K562 (cell line): ENCODE measurements around the gene GHR. TPM values are rescaled to one million over a fixed set of nuclear protein-coding genes. Genes with fewer than 3 reads are reported as not detected.

ENCODE experiments used
- ATAC-seq: fragments of 200-7000 bp; cut with Tn5 transposase; 3 replicates; pipeline ENCODE4 v1.9.1; 2020; ENCODE audit warnings: moderate library complexity
- BruUV-seq: library from RNA; stranded (reverse); fragments of 400-500 nt; replicated peaks from 2 replicates; lab custom pipeline; 2021; lab: Mats Ljungman, UMichigan
- CTCF ChIA-PET: fragments of 300-600 bp; formaldehyde crosslinking; extraction: SDS; loops from one replicate; lab custom pipeline; 2021; ENCODE audit warnings: low intra/inter-chr PET ratio; lab: Yijun Ruan, JAX
- POLR2A ChIA-PET: fragments of 300-600, 350-650 bp; sonication (Branson Sonifier 250); formaldehyde crosslinking; extraction: SDS; loops from one replicate; lab custom pipeline; 2021; ENCODE audit warnings: antibody characterized with exemption, inconsistent platforms; lab: Yijun Ruan, JAX
- DNase-seq, 4 experiments: peaks; one replicate each; pipeline versions ENCODE4 v3.0.0 to v3.0.0-alpha.2; 2011 to 2018; ENCODE audit warnings: low spot score in 3 of 4, mixed read lengths in 3 of 4; ENCODE audit errors: extremely low read depth in 1 of 4
- FAIRE-seq: peaks from 2 replicates; lab custom pipeline; 2011; peaks lifted over from hg19 to GRCh38; lab: Jason Lieb, UNC
- H2AFZ ChIP-seq: 2 replicates; pipeline ENCODE4 v1.6.0; 2011; ENCODE audit warnings: low read depth, low read length, control low read depth, inconsistent platforms
- H3K27ac ChIP-seq: fragments of 200-600 bp; 3 replicates; pipeline ENCODE4 v1.8.0; 2011; ENCODE audit warnings: low read depth, mild to moderate bottlenecking, control low read depth, inconsistent platforms, low read length, moderate library complexity, mixed read lengths; ENCODE audit errors: extremely low read depth
- H3K27me3 ChIP-seq, 2 experiments: fragments of 300-600 bp in 1 of 2; 2 replicates in 1 of 2; 3 replicates in 1 of 2; pipeline versions ENCODE4 v1.6.0 to v1.8.0; 2011; ENCODE audit warnings: inconsistent platforms in 2 of 2, low read length in 2 of 2, mild to moderate bottlenecking in 1 of 2, mixed read lengths in 1 of 2, moderate library complexity in 1 of 2; ENCODE audit not compliant: control insufficient read depth in 2 of 2, insufficient read depth in 2 of 2
- H3K36me3 ChIP-seq: fragments of 300-600 bp; 3 replicates; pipeline ENCODE4 v1.8.0; 2011; ENCODE audit warnings: mild to moderate bottlenecking, low read length, inconsistent platforms; ENCODE audit not compliant: control insufficient read depth, insufficient read depth
- H3K4me1 ChIP-seq, 2 experiments: fragments of 200-600 bp in 1 of 2; replicated peaks in 1 of 2; 2 replicates in 1 of 2; 3 replicates in 1 of 2; pipeline versions ENCODE4 v1.5.1 to v1.8.0; 2011; ENCODE audit warnings: inconsistent platforms in 2 of 2, low read length in 2 of 2, mild to moderate bottlenecking in 1 of 2, mixed read lengths in 1 of 2, moderate library complexity in 1 of 2; ENCODE audit not compliant: control insufficient read depth in 2 of 2, insufficient read depth in 2 of 2
- H3K4me2 ChIP-seq: 2 replicates; pipeline ENCODE4 v1.6.1; 2011; ENCODE audit warnings: low read length, control low read depth, inconsistent platforms, mixed read lengths; ENCODE audit not compliant: insufficient read depth
- H3K4me3 ChIP-seq: fragments of 200-600 bp; sonication (generic), shearing (Covaris generic); 2 replicates; pipeline ENCODE4 v1.5.1; 2016; ENCODE audit warnings: control low read depth, inconsistent platforms
- H3K79me2 ChIP-seq: fragments of 200-600 bp; 3 replicates; pipeline ENCODE4 v1.8.0; 2011; ENCODE audit warnings: low read length, inconsistent platforms; ENCODE audit not compliant: control insufficient read depth, insufficient read depth
- H3K9ac ChIP-seq, 2 experiments: 2 replicates each; pipeline versions ENCODE4 v1.6.0 to v1.6.1; 2011; ENCODE audit warnings: low read depth in 2 of 2, low read length in 2 of 2, control low read depth in 1 of 2, inconsistent platforms in 1 of 2, mild to moderate bottlenecking in 1 of 2, mixed read lengths in 1 of 2; ENCODE audit not compliant: insufficient read depth in 1 of 2
- H3K9me1 ChIP-seq: one replicate; pipeline ENCODE4 v1.6.0; 2011; ENCODE audit warnings: inconsistent platforms, mild to moderate bottlenecking, low read length, moderate library complexity; ENCODE audit not compliant: control insufficient read depth, insufficient read depth
- H3K9me3 ChIP-seq: replicated peaks from 2 replicates; pipeline ENCODE4 v1.5.1; 2011; ENCODE audit warnings: low read depth, low read length, inconsistent platforms; ENCODE audit not compliant: control insufficient read depth, insufficient read depth
- H4K20me1 ChIP-seq: replicated peaks from 2 replicates; pipeline ENCODE4 v1.6.1; 2011; ENCODE audit warnings: low read length, inconsistent platforms, mixed read lengths; ENCODE audit not compliant: control insufficient read depth, insufficient read depth
- CBFB ChIP-seq: sonication (generic); formaldehyde crosslinking; IDR thresholded peaks from 2 replicates; pipeline ENCODE4 v1.4.0; 2020; ENCODE audit warnings: mild to moderate bottlenecking, missing genetic modification reagents
- DIDO1 ChIP-seq: fragments of 450-650 bp; IDR thresholded peaks from 2 replicates; pipeline ENCODE4 v1.6.1; 2016; ENCODE audit warnings: low read depth, missing biosample characterization, missing genetic modification characterization
- ERF ChIP-seq: fragments of 450-650 bp; formaldehyde crosslinking; IDR thresholded peaks from 2 replicates; pipeline ENCODE4 v1.4.0; 2020; ENCODE audit warnings: mild to moderate bottlenecking, mixed read lengths
- ETS2 ChIP-seq: IDR thresholded peaks from 2 replicates; pipeline ENCODE4 v1.6.1; 2016; ENCODE audit warnings: borderline replicate concordance, missing genetic modification characterization, mild to moderate bottlenecking, moderate library complexity, missing compliant biosample characterization; ENCODE audit not compliant: poor library complexity, severe bottlenecking
- FOXK1 ChIP-seq: sonication (generic); formaldehyde crosslinking; IDR thresholded peaks from 2 replicates; pipeline ENCODE4 v1.8.0; 2022; ENCODE audit warnings: missing genetic modification reagents, mild to moderate bottlenecking, borderline replicate concordance
- MAFF ChIP-seq: IDR thresholded peaks from 2 replicates; pipeline ENCODE4 v1.6.1; 2012; ENCODE audit warnings: low read length, improper control_type of control experiment
- MAFG ChIP-seq: fragments of 450-650 bp; conservative IDR thresholded peaks from 2 replicates; pipeline ENCODE4 v1.6.1; 2016; ENCODE audit warnings: missing genetic modification characterization, missing compliant biosample characterization
- NCOA1 ChIP-seq: fragments of 450-650 bp; IDR thresholded peaks from 2 replicates; pipeline ENCODE4 v1.6.1; 2016; ENCODE audit warnings: low read depth
- STAG1 ChIP-seq: sonication (generic); formaldehyde crosslinking; IDR thresholded peaks from 2 replicates; pipeline ENCODE4 v1.5.0; 2020; ENCODE audit warnings: missing genetic modification reagents, borderline replicate concordance
- ZBTB7A ChIP-seq: IDR thresholded peaks from 2 replicates; pipeline ENCODE4 v1.6.1; 2011; ENCODE audit warnings: low read depth, mild to moderate bottlenecking, low read length, moderate library complexity, borderline replicate concordance; ENCODE audit not compliant: control insufficient read depth
- ZFP36 ChIP-seq: fragments of 150-350 bp; IDR thresholded peaks from 2 replicates; pipeline ENCODE4 v1.6.1; 2018; ENCODE audit warnings: low read length, low read depth; ENCODE audit not compliant: partially characterized antibody
- ZNF347 ChIP-seq: fragments of 450-650 bp; formaldehyde crosslinking; IDR thresholded peaks from 2 replicates; pipeline ENCODE4 v1.4.0; 2020; ENCODE audit warnings: low read depth, mild to moderate bottlenecking, moderate library complexity
- WGBS: fragments of 100-300 bp; shearing (Covaris generic); methylation state at CpG from one replicate; pipeline ENCODE4 v1.1.6; 2016; ENCODE audit warnings: low coverage, mixed read lengths; ENCODE audit not compliant: insufficient coverage; ENCODE audit errors: missing lambda C conversion rate; 5-methylcytosine and 5-hydroxymethylcytosine counted together
- in situ Hi-C: fragments of 300-500 bp; cut with MboI; formaldehyde crosslinking; loops from 4 replicates; pipeline ENCODE4 v1.15.0; 2018; ENCODE audit warnings: inconsistent platforms, mixed read lengths
- intact Hi-C: fragments of 100-400 bp; cut with micrococcal nuclease; formaldehyde crosslinking; loops from 2 replicates; pipeline ENCODE4 v1.14.2; 2022
- polyA plus RNA-seq, 8 experiments: library from polyadenylated mRNA; depleted of rRNA in 4 of 8; stranded (reverse) in 5 of 8; unstranded in 3 of 8; fragments of >200 nt; fragmentation: Nextera tagmentation in 2 of 8; fragmentation: Illumina TruSeq in 1 of 8; extraction: Ambion mirVana in 2 of 8; extraction: Trizol in 1 of 8; gene quantifications; 2 replicates each; pipeline versions ENCODE4 v1.2.1 to v1.2.3, GENCODE V29; 2011 to 2014; ENCODE audit warnings: inconsistent platforms in 1 of 8, missing spikeins in 1 of 8
- total RNA-seq, 7 experiments: library from RNA; depleted of rRNA in 6 of 7; stranded (reverse); fragments of >200 nt in 6 of 7; fragmentation: Illumina TruSeq in 2 of 7; extraction: Trizol in 2 of 7; gene quantifications; 2 replicates each; pipeline versions ENCODE4 v1.2.1 to v1.2.3, GENCODE V29; 2011 to 2021; ENCODE audit warnings: low replicate concordance in 1 of 7
- TF ChIP-seq, protein P1 (sequence below): IDR thresholded peaks from 2 replicates; pipeline ENCODE4 v1.6.1; 2016; ENCODE audit warnings: missing genetic modification characterization, missing compliant biosample characterization
- TF ChIP-seq, protein P2 (sequence below): fragments of 250-450 bp; sonication (Bioruptor Pico); IDR thresholded peaks from 2 replicates; pipeline ENCODE4 v1.5.0; 2020; ENCODE audit warnings: mild to moderate bottlenecking
- TF ChIP-seq, protein P3 (sequence below): fragments of 450-650 bp; IDR thresholded peaks from 2 replicates; pipeline ENCODE4 v1.7.0; 2016; ENCODE audit warnings: borderline replicate concordance
- TF ChIP-seq, protein P4 (sequence below), 2 experiments: fragments of 200-800 bp in 1 of 2; sonication (Bioruptor generic) in 1 of 2; sonication (generic) in 1 of 2; formaldehyde crosslinking in 1 of 2; IDR thresholded peaks in 1 of 2; conservative IDR thresholded peaks in 1 of 2; 2 replicates each; pipeline versions ENCODE4 v1.5.0 to v1.6.1; 2016 to 2020; ENCODE audit warnings: missing compliant biosample characterization in 1 of 2, missing genetic modification characterization in 1 of 2, missing genetic modification reagents in 1 of 2

The GHR gene
- total and polyA plus RNA-seq, 9 of the 15 experiments (the other 6 are each of a cell fraction or from before 2014, with no cell fraction given) = 0.01 to 0.13 (median 0.07) TPM; not detected in 5

DNA sequence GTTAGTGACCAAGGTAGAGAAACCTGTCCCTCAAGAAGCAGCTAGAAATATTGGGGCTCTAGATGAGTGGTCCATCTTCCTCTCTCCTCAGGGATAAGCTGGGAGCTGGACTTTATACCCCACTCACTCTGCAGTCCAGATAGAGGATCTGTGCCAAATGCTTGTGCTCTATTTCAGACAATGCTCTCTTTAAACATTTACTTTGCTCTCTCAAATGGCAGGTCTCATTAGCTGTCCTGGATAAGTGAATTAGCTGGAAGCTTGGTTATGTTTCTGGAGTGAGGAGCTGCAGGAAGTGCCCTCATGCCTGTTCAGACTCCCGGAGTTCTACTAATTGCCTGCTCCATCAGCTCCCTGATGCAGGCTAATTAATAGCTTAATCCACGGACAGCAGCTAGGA is 182.3 kb downstream of the GHR start:
- no TSS peak for BruUV-seq
- ChIA-PET CTCF (no interaction called here), POLR2A (interaction anchor here (1.4 to 1.6 kb wide), 3 partner anchors 12 to 18 kb away, joined by 3 to 5 read pairs (median 4); no protein-coding TSS in a partner anchor)
- no peaks in the 10 kb centered on the region for H3K27me3 ChIP-seq
- no peaks in the 10 kb centered on the region for H3K4me1 ChIP-seq
- no peak for FAIRE-seq
- H3K9ac ChIP-seq = no peak overlapping the region
- intact Hi-C loops (no loop called here), in situ Hi-C loops (no loop called here)
- H2AFZ ChIP-seq = no peak overlapping the region
- 3% methylated on average over 2 of the region's 2 CpGs for WGBS
- H3K4me3 ChIP-seq = no peak overlapping the region
- no peaks in the 10 kb centered on the region for H3K9me3 ChIP-seq
- H3K4me2 ChIP-seq = no peak overlapping the region
- no peak for ATAC-seq
- H4K20me1 ChIP-seq = no peaks in the 10 kb centered on the region
- H3K36me3 ChIP-seq = no peaks in the 10 kb centered on the region
- H3K9me1 ChIP-seq = no peaks in the 10 kb centered on the region
- no peak for DNase-seq
- no peak overlapping the region for H3K27ac ChIP-seq
- no peaks in the 10 kb centered on the region for H3K79me2 ChIP-seq
- TF ChIP-seq, protein P1, sequence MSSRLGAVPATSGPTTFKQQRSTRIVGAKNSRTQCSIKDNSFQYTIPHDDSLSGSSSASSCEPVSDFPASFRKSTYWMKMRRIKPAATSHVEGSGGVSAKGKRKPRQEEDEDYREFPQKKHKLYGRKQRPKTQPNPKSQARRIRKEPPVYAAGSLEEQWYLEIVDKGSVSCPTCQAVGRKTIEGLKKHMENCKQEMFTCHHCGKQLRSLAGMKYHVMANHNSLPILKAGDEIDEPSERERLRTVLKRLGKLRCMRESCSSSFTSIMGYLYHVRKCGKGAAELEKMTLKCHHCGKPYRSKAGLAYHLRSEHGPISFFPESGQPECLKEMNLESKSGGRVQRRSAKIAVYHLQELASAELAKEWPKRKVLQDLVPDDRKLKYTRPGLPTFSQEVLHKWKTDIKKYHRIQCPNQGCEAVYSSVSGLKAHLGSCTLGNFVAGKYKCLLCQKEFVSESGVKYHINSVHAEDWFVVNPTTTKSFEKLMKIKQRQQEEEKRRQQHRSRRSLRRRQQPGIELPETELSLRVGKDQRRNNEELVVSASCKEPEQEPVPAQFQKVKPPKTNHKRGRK (tag) = no peak
- TF ChIP-seq DIDO1 (tag) (no peak), ZFP36 (no peak), STAG1 (CRISPR knock-in tag) (no peak), ZNF347 (no peak), CBFB (CRISPR knock-in tag) (no peak), ZBTB7A (no peak), MAFG (tag) (no peak), FOXK1 (no peak), ERF (no peak), ETS2 (no peak), MAFF (no peak), NCOA1 (no peak)
- TF ChIP-seq, protein P2, sequence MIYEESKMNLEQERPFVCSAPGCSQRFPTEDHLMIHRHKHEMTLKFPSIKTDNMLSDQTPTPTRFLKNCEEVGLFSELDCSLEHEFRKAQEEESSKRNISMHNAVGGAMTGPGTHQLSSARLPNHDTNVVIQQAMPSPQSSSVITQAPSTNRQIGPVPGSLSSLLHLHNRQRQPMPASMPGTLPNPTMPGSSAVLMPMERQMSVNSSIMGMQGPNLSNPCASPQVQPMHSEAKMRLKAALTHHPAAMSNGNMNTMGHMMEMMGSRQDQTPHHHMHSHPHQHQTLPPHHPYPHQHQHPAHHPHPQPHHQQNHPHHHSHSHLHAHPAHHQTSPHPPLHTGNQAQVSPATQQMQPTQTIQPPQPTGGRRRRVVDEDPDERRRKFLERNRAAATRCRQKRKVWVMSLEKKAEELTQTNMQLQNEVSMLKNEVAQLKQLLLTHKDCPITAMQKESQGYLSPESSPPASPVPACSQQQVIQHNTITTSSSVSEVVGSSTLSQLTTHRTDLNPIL (CRISPR knock-in tag) = no peak
- TF ChIP-seq, protein P3, sequence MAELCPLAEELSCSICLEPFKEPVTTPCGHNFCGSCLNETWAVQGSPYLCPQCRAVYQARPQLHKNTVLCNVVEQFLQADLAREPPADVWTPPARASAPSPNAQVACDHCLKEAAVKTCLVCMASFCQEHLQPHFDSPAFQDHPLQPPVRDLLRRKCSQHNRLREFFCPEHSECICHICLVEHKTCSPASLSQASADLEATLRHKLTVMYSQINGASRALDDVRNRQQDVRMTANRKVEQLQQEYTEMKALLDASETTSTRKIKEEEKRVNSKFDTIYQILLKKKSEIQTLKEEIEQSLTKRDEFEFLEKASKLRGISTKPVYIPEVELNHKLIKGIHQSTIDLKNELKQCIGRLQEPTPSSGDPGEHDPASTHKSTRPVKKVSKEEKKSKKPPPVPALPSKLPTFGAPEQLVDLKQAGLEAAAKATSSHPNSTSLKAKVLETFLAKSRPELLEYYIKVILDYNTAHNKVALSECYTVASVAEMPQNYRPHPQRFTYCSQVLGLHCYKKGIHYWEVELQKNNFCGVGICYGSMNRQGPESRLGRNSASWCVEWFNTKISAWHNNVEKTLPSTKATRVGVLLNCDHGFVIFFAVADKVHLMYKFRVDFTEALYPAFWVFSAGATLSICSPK = no peak
- TF ChIP-seq, protein P4, sequence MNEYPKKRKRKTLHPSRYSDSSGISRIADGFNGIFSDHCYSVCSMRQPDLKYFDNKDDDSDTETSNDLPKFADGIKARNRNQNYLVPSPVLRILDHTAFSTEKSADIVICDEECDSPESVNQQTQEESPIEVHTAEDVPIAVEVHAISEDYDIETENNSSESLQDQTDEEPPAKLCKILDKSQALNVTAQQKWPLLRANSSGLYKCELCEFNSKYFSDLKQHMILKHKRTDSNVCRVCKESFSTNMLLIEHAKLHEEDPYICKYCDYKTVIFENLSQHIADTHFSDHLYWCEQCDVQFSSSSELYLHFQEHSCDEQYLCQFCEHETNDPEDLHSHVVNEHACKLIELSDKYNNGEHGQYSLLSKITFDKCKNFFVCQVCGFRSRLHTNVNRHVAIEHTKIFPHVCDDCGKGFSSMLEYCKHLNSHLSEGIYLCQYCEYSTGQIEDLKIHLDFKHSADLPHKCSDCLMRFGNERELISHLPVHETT (CRISPR knock-in tag; conservative IDR thresholded peaks at IDR 0.05 in 1 of 2, IDR thresholded peaks at IDR 0.05 in 1 of 2) = no peak
